IMR-90 (cell line): ENCODE results near the gene SCAF1. TPM values are rescaled to one million over a fixed set of nuclear protein-coding genes. Genes with fewer than 3 reads are reported as not detected.

ENCODE experiments used
- ATAC-seq: fragments of 200-7000 bp; cut with Tn5 transposase; 2 replicates; pipeline ENCODE4 v1.9.1; 2020; ENCODE audit warnings: low read depth, mild to moderate bottlenecking, moderate library complexity
- BruUV-seq: library from RNA; stranded (reverse); fragments of 400-500 nt; replicated peaks from 2 replicates; lab custom pipeline; 2021; lab: Mats Ljungman, UMichigan
- CTCF ChIA-PET: fragments of 300-600 bp; formaldehyde crosslinking; extraction: SDS; loops from one replicate; lab custom pipeline; 2021; ENCODE audit warnings: antibody characterized with exemption; lab: Yijun Ruan, JAX
- POLR2A ChIA-PET: fragments of 300-600 bp; sonication (Branson Sonifier 250); formaldehyde crosslinking; loops from one replicate; lab custom pipeline; 2022; ENCODE audit warnings: antibody characterized with exemption; ENCODE audit not compliant: unreplicated experiment; lab: Charles Lee
- DNase-seq: peaks from one replicate; pipeline ENCODE4 v3.0.0; 2013
- H2AFZ ChIP-seq: replicated peaks from 2 replicates; pipeline ENCODE3; 2013; ENCODE audit warnings: low read length, mild to moderate bottlenecking; ENCODE audit not compliant: poor library complexity
- H2AK5ac ChIP-seq: 2 replicates; pipeline ENCODE4 v1.6.1; 2013; ENCODE audit warnings: low read depth, low read length, inconsistent platforms
- H2AK9ac ChIP-seq: replicated peaks from 2 replicates; pipeline ENCODE3; 2013; ENCODE audit warnings: mild to moderate bottlenecking, low read depth, low read length, moderate library complexity; ENCODE audit not compliant: poor library complexity
- H2BK120ac ChIP-seq: 2 replicates; pipeline ENCODE4 v1.6.1; 2013; ENCODE audit warnings: low read depth, low read length, inconsistent platforms
- H2BK15ac ChIP-seq: 3 replicates; pipeline ENCODE4 v1.6.1; 2013; ENCODE audit warnings: low read depth, low read length, inconsistent platforms
- H2BK20ac ChIP-seq: 2 replicates; pipeline ENCODE4 v1.6.1; 2013; ENCODE audit warnings: low read depth, mild to moderate bottlenecking, inconsistent platforms, low read length, moderate library complexity
- H2BK5ac ChIP-seq: 2 replicates; pipeline ENCODE4 v1.6.1; 2013; ENCODE audit warnings: mild to moderate bottlenecking, low read depth, low read length, inconsistent platforms; ENCODE audit not compliant: poor library complexity, severe bottlenecking
- H3K14ac ChIP-seq: replicated peaks from 2 replicates; pipeline ENCODE4 v1.6.1; 2013; ENCODE audit warnings: low read depth, low read length, inconsistent platforms
- H3K18ac ChIP-seq: 2 replicates; pipeline ENCODE4 v1.6.1; 2013; ENCODE audit warnings: low read depth, low read length, control low read depth
- H3K23ac ChIP-seq: 2 replicates; pipeline ENCODE4 v1.6.1; 2013; ENCODE audit warnings: low read depth, low read length, inconsistent platforms
- H3K27ac ChIP-seq: 2 replicates; pipeline ENCODE4 v1.5.1; 2013; ENCODE audit warnings: mild to moderate bottlenecking, control low read depth, low read length; ENCODE audit not compliant: insufficient read depth
- H3K27me3 ChIP-seq: 2 replicates; pipeline ENCODE4 v1.6.1; 2013; ENCODE audit warnings: low read length; ENCODE audit not compliant: control insufficient read depth, insufficient read depth
- H3K36me3 ChIP-seq: 2 replicates; pipeline ENCODE4 v1.6.1; 2013; ENCODE audit warnings: low read length, mixed read lengths; ENCODE audit not compliant: control insufficient read depth, insufficient read depth
- H3K4ac ChIP-seq: 2 replicates; pipeline ENCODE4 v1.6.1; 2013; ENCODE audit warnings: low read depth, low read length, inconsistent platforms
- H3K4me1 ChIP-seq: 2 replicates; pipeline ENCODE4 v1.6.1; 2013; ENCODE audit warnings: low read length, mixed read lengths; ENCODE audit not compliant: control insufficient read depth, insufficient read depth
- H3K4me2 ChIP-seq: 2 replicates; pipeline ENCODE4 v1.6.1; 2013; ENCODE audit warnings: low read depth, mild to moderate bottlenecking, control low read depth, low read length, moderate library complexity
- H3K4me3 ChIP-seq: 2 replicates; pipeline ENCODE4 v1.5.1; 2013; ENCODE audit warnings: low read depth, mild to moderate bottlenecking, control low read depth, low read length, moderate library complexity; ENCODE audit not compliant: insufficient read depth
- H3K56ac ChIP-seq: 2 replicates; pipeline ENCODE4 v1.6.1; 2013; ENCODE audit warnings: low read length, inconsistent platforms; ENCODE audit not compliant: insufficient read depth; ENCODE audit errors: extremely low read depth
- H3K79me1 ChIP-seq, 2 experiments: 2 replicates each; pipeline ENCODE4 v1.6.1; 2013; ENCODE audit warnings: low read length in 2 of 2, inconsistent platforms in 1 of 2, low read depth in 1 of 2
- H3K9ac ChIP-seq: 2 replicates; pipeline ENCODE4 v1.6.1; 2013; ENCODE audit warnings: low read depth, low read length, control low read depth
- H3K9me1 ChIP-seq: 2 replicates; pipeline ENCODE4 v1.6.1; 2013; ENCODE audit warnings: low read length, inconsistent platforms; ENCODE audit not compliant: insufficient read depth
- H3K9me3 ChIP-seq: 2 replicates; pipeline ENCODE4 v1.6.1; 2013; ENCODE audit warnings: low read length; ENCODE audit not compliant: control insufficient read depth, insufficient read depth
- H4K20me1 ChIP-seq: 2 replicates; pipeline ENCODE4 v1.6.1; 2013; ENCODE audit warnings: low read length, inconsistent platforms; ENCODE audit not compliant: insufficient read depth
- H4K5ac ChIP-seq: 2 replicates; pipeline ENCODE4 v1.6.1; 2013; ENCODE audit warnings: mild to moderate bottlenecking, low read depth, low read length, control low read depth
- H4K8ac ChIP-seq, 2 experiments: 2 replicates each; pipeline ENCODE4 v1.6.1; 2013; ENCODE audit warnings: low read depth in 2 of 2, low read length in 2 of 2, control low read depth in 1 of 2, inconsistent platforms in 1 of 2
- H4K91ac ChIP-seq: 2 replicates; pipeline ENCODE4 v1.6.1; 2013; ENCODE audit warnings: low read depth, low read length, inconsistent platforms; ENCODE audit not compliant: insufficient read depth
- CHD1 ChIP-seq: IDR thresholded peaks from 2 replicates; pipeline ENCODE4 v1.6.1; 2012; ENCODE audit warnings: low read depth, low read length, improper control_type of control experiment
- FOS ChIP-seq: fragments of 150-350 bp; IDR thresholded peaks from 2 replicates; pipeline ENCODE4 v1.6.1; 2016; ENCODE audit warnings: low read depth, low read length
- MAFK ChIP-seq: IDR thresholded peaks from 2 replicates; pipeline ENCODE4 v1.6.1; 2012; ENCODE audit warnings: low read depth, low read length, improper control_type of control experiment
- MXI1 ChIP-seq: IDR thresholded peaks from 2 replicates; pipeline ENCODE4 v1.6.1; 2012; ENCODE audit warnings: low read depth, mild to moderate bottlenecking, low read length, moderate library complexity, borderline replicate concordance
- NFE2L2 ChIP-seq: fragments of 150-350 bp; IDR thresholded peaks from 2 replicates; pipeline ENCODE4 v1.6.1; 2016; ENCODE audit warnings: low read depth, mild to moderate bottlenecking, low read length
- RFX5 ChIP-seq: IDR thresholded peaks from 2 replicates; pipeline ENCODE4 v1.8.0; 2012; ENCODE audit warnings: low read depth, mild to moderate bottlenecking, low read length, moderate library complexity
- SMC3 ChIP-seq: fragments of 150-350 bp; IDR thresholded peaks from 2 replicates; pipeline ENCODE4 v1.6.1; 2016; ENCODE audit warnings: low read depth, mild to moderate bottlenecking, antibody characterized with exemption, low read length, moderate library complexity
- WGBS, 2 experiments: methylation state at CpG; one replicate each; pipeline versions ENCODE4 v1.1.5 to v1.1.7; 2013; ENCODE audit warnings: missing lambda C conversion rate in 2 of 2; ENCODE audit not compliant: insufficient read length in 1 of 2; ENCODE audit errors: extremely low coverage in 2 of 2; 5-methylcytosine and 5-hydroxymethylcytosine counted together
- dilution Hi-C: fragments of 300-500 bp; cut with HindIII; formaldehyde crosslinking; loops from one replicate; pipeline ENCODE4 v1.14.3; 2018; ENCODE audit warnings: low sequenced_read_pairs; ENCODE audit not compliant: unreplicated experiment
- in situ Hi-C: fragments of 300-500 bp; cut with MboI; formaldehyde crosslinking; loops from 3 replicates; pipeline ENCODE4 v1.14.3; 2019; ENCODE audit warnings: low sequenced_read_pairs, inconsistent platforms, mixed read lengths
- intact Hi-C: fragments of 100-400 bp; cut with micrococcal nuclease; formaldehyde crosslinking; loops from 2 replicates; pipeline ENCODE4 v1.10.0; 2022
- polyA plus RNA-seq, 3 experiments: library from polyadenylated mRNA; depleted of rRNA; stranded (reverse); fragments of >200 nt; gene quantifications; 2 replicates each; pipeline ENCODE4 v1.2.3, GENCODE V29; 2012; ENCODE audit warnings: low replicate concordance in 1 of 3
- total RNA-seq: library from RNA; depleted of rRNA; stranded (reverse); fragments of >200 nt; gene quantifications from 2 replicates; pipeline ENCODE4 v1.2.3, GENCODE V29; 2012
- TF ChIP-seq, protein P1 (sequence below): conservative IDR thresholded peaks from 2 replicates; pipeline ENCODE4 v1.5.1; 2012; ENCODE audit warnings: mild to moderate bottlenecking, low read depth, low read length, improper control_type of control experiment

The SCAF1 gene
- total and polyA plus RNA-seq, 2 of the 4 experiments (the other 2 are of a cell fraction) = 2.2 to 14.8 TPM

DNA sequence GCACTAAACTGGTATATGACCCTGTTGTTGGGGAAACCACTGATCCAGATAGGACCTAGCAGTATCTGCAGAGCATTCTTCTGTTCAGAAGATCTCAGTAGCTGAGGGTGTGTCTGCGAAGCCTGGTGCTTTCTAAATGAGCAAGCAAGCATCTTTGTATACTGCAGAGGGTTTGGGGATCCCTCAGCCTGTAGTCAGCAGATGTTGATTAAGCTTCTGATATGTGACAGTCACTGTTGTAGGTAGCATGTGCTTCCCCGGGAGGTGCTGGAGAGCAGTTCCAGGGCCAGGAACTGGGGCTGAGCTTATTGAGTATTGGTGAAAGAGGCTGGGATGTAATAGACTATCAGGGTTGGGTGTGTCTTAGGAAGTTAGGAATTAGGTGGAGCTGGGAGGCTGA, 1.5 kb downstream of the SCAF1 start:
- ChIA-PET CTCF (interaction anchor here (1.2 to 1.7 kb wide), 3 partner anchors 11 to 37 kb away, joined by 3 to 4 read pairs (median 3); no protein-coding TSS in a partner anchor), POLR2A (no interaction called here)
- BruUV-seq = no TSS peak
- TF ChIP-seq, protein P1, sequence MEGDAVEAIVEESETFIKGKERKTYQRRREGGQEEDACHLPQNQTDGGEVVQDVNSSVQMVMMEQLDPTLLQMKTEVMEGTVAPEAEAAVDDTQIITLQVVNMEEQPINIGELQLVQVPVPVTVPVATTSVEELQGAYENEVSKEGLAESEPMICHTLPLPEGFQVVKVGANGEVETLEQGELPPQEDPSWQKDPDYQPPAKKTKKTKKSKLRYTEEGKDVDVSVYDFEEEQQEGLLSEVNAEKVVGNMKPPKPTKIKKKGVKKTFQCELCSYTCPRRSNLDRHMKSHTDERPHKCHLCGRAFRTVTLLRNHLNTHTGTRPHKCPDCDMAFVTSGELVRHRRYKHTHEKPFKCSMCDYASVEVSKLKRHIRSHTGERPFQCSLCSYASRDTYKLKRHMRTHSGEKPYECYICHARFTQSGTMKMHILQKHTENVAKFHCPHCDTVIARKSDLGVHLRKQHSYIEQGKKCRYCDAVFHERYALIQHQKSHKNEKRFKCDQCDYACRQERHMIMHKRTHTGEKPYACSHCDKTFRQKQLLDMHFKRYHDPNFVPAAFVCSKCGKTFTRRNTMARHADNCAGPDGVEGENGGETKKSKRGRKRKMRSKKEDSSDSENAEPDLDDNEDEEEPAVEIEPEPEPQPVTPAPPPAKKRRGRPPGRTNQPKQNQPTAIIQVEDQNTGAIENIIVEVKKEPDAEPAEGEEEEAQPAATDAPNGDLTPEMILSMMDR = no peak
- TF ChIP-seq MAFK (no peak), SMC3 (no peak), CHD1 (no peak), NFE2L2 (no peak), FOS (no peak), RFX5 (no peak), MXI1 (no peak)
- no peak overlapping the region for H2AK5ac ChIP-seq
- in situ Hi-C loops = no loop called here
- H3K4ac ChIP-seq = peak overlapping the region; percentile 8; the same call in 1 of the 2 replicates
- H2BK15ac ChIP-seq = no peak overlapping the region
- H3K36me3 ChIP-seq = peaks cover 22% of the 10 kb centered on the region
- no peak overlapping the region for H3K18ac ChIP-seq
- H2AK9ac ChIP-seq = no peak overlapping the region
- H3K56ac ChIP-seq = no peak overlapping the region
- peaks cover 33% of the 10 kb centered on the region for H4K20me1 ChIP-seq
- H3K27ac ChIP-seq = no peak overlapping the region
- no peak overlapping the region for H2BK20ac ChIP-seq
- dilution Hi-C loops = no loop called here
- no peak overlapping the region for H2BK5ac ChIP-seq
- no peaks in the 10 kb centered on the region for H3K27me3 ChIP-seq
- H4K91ac ChIP-seq = no peak overlapping the region
- H4K8ac ChIP-seq = no peak overlapping the region
- DNase-seq (no peak), ATAC-seq (no peak)
- H3K14ac ChIP-seq = no peak overlapping the region
- peak overlapping the region; percentile 44; the same call in 1 of the 2 replicates for H3K23ac ChIP-seq
- no peaks in the 10 kb centered on the region for H3K9me3 ChIP-seq
- peaks cover 5% of the 10 kb centered on the region for H3K4me1 ChIP-seq
- 0 out of 2 replicates have a peak, but pooled peaks cover 8% of the 10 kb centered on the region for H3K9me1 ChIP-seq
- 95% methylated on average over 2 of the region's 2 CpGs; no CpG with 5 or more reads in 1 of the 2 experiments for WGBS, 2 experiments
- intact Hi-C loops = no loop called here
- peak overlapping the region; percentile 14; the same call in 1 of the 2 replicates for H3K4me2 ChIP-seq
- H2BK120ac ChIP-seq = no peak overlapping the region
- H3K79me1 ChIP-seq = peaks cover 43 to 75% of the 10 kb centered on the region in 2 experiments
- no peak overlapping the region; the same call in 1 of the 2 replicates for H3K9ac ChIP-seq
- no peak overlapping the region for H3K4me3 ChIP-seq
- H4K5ac ChIP-seq = no peak overlapping the region
- H2AFZ ChIP-seq = no peak overlapping the region
